ENCODE results near the gene TSACC.

DNA sequence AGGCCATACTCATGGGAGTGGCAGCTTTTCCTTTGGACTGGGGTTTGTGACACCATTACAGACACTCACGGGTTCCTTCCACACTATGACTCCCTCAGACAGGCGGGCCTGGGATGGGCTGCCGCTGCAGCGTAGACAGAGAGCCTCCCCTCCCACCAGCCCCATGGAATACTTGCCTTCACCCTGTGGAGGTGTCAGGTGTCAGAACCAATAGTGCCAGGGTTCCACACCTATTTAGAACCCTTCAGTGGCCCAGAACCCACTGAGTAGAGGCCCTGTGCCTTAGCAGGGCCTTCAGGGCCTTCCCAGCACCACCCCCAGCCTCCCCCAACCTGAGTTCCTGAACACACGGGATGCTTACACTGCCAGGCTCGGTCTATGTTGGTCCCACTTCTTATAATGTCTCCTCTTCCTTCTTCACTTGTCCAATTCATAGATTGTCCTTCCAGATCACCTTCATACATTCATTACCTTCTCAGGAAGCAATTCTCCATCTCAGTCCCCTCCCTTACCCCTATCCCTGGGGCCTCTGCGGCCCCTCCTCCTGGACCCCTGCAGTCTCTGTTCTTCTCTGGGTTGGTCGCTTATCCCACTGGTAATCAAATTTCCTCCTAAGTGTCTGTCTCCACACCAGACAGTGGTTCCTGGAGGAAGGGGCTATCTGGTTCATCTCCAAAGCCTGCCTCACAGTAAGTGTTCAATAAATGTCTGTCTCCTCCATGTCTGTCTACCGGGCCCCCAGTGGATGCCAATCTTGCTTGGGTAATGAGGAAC, 29.2 kb downstream of the TSACC start:
- TF ChIP-seq, protein P1, sequence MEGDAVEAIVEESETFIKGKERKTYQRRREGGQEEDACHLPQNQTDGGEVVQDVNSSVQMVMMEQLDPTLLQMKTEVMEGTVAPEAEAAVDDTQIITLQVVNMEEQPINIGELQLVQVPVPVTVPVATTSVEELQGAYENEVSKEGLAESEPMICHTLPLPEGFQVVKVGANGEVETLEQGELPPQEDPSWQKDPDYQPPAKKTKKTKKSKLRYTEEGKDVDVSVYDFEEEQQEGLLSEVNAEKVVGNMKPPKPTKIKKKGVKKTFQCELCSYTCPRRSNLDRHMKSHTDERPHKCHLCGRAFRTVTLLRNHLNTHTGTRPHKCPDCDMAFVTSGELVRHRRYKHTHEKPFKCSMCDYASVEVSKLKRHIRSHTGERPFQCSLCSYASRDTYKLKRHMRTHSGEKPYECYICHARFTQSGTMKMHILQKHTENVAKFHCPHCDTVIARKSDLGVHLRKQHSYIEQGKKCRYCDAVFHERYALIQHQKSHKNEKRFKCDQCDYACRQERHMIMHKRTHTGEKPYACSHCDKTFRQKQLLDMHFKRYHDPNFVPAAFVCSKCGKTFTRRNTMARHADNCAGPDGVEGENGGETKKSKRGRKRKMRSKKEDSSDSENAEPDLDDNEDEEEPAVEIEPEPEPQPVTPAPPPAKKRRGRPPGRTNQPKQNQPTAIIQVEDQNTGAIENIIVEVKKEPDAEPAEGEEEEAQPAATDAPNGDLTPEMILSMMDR (IDR thresholded peaks at IDR 0.05 in 2 of 3, conservative IDR thresholded peaks at IDR 0.05 in 1 of 3; ENCODE audit: control insufficient read depth in 2 of 3, extremely low read depth in 1 of 3, insufficient read depth in 1 of 3, low read depth in 3 of 3, low read length in 3 of 3): no peak
- no peak for TF ChIP-seq POLR2A (IDR thresholded peaks at IDR 0.05; ENCODE audit: low read depth, low read length)
- TF ChIP-seq GABPA (IDR thresholded peaks at IDR 0.05; ENCODE audit: low read depth): no peak

Data from GM12878 (cell line).